ENCODE results near the gene GSX2. TPM values are rescaled to one million over a fixed set of nuclear protein-coding genes. Genes with fewer than 3 reads are reported as not detected.

GSX2 gene
- not detected in 5 replicates for total RNA-seq (2022; extraction: Qiagen RNA extraction)

DNA sequence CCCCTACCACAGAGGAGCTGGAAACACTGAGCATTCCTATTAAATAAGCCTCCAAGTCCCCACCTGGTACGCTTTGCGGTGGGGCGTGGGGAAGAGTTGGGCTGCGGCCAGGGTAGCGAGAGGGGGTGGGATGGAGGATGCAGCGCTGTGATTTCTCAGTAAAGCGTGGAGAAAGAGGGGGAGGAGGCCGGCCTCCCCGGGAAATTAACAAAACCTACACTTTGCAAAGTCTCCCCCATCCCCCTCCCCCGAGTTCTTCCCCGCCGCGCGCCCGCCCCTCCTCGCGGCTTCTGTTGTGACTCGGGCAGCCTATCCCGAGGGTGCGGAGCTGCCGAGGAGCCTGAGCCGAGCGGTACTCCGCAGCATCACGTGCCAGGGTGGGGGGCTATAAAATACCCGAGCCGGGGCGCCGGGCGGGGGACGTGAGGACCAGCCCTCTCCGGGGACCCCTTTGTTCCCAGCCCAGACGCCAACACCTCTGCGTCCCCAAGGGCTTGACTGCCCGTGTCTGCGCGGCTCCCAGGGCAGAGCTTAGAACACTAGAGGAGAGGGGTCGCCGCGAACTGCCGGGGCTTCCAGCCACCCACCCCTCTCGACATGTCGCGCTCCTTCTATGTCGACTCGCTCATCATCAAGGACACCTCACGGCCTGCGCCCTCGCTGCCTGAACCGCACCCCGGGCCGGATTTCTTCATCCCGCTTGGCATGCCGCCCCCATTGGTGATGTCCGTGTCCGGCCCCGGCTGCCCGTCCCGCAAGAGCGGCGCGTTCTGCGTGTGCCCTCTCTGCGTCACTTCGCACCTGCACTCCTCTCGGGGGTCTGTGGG lies at the start of gene GSX2:
Gene GSX2 (plus strand): TSS at position 416 of the 827 bp plus-strand sequence. CDS start 182 bp downstream, at position 598.

DNA sequence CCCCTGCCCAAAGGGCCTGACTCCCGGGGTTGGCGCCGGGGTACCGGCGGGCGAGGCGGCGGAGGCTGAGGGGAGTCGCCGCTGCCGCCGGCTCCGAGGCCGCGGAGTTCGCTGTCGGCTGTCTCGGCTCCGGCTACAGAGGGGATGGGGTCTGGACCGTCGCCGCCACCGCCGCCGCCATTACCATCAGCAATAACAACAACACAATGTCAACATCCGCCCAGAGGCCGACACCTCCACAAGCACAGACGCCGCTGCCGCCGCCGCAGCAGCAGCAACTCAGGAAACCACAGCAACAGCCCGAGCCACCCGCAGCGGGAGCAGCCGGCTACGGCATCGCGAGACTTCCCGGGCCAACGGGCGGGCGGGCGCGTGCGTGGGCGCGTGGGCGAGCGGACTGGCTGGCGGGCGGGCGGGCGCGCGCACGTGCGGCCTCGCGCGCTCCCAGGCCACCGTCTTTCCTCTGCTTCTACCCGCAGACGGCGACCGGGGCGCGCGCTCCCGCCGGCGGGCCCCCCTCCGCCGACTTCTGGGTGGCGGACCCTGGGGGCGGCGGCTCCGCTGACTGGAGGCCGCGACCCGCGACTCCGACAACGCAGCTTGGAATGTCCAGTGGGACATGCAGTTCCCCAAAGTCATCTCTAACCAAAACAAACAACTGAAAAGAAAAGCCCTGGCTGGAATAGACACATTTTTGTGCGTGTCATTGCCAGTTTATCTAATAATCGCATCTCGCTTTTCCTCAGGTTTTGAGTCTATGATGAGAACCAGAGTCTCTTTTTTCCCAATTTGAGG lies 35.4 kb upstream of the GSX2 start, which contains the start of gene CHIC2:
Gene CHIC2 (minus strand): TSS at position 289 of the 795 bp plus-strand sequence. CDS start 305 bp downstream, outside the sequence.

Other genes starting within 250 kb of the GSX2 start
- gene CHIC2, start 35.6 kb upstream of the GSX2 start, total RNA-seq (2022; extraction: Qiagen RNA extraction) = 7.5 to 8.7 TPM (median 7.7 TPM) in 5 replicates
- gene PDGFRA, start 129.1 kb downstream of the GSX2 start, total RNA-seq (2022; extraction: Qiagen RNA extraction) = 0.30 to 0.76 TPM (median 0.60 TPM) in 5 replicates